ENCODE data around the gene SSH2. TPM values are rescaled to one million over a fixed set of nuclear protein-coding genes. Genes with fewer than 3 reads are reported as not detected.

SSH2 gene
- polyA plus RNA-seq, 1 donor from 2014 or later: 16.6 TPM

DNA sequence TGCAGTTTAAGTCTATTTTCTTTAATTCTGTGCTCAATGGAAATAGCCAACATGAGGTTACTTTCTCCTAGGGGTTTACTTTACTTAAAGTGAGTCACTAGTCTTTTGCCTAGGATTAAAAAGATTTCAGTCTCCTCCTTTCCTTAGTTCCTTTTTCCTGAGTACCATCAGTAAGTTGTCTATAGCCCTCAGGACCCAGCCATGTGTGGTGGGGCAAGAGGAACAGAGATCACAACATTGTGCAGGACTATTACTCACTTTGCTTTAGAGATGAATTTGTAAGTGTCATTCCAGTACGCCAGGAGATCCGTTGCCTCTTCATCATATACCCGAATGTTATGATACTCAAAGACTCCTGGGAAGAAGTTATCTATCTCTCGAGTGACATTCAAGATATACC, 279.6 kb downstream of the SSH2 start:
- TF ChIP-seq, protein P1, sequence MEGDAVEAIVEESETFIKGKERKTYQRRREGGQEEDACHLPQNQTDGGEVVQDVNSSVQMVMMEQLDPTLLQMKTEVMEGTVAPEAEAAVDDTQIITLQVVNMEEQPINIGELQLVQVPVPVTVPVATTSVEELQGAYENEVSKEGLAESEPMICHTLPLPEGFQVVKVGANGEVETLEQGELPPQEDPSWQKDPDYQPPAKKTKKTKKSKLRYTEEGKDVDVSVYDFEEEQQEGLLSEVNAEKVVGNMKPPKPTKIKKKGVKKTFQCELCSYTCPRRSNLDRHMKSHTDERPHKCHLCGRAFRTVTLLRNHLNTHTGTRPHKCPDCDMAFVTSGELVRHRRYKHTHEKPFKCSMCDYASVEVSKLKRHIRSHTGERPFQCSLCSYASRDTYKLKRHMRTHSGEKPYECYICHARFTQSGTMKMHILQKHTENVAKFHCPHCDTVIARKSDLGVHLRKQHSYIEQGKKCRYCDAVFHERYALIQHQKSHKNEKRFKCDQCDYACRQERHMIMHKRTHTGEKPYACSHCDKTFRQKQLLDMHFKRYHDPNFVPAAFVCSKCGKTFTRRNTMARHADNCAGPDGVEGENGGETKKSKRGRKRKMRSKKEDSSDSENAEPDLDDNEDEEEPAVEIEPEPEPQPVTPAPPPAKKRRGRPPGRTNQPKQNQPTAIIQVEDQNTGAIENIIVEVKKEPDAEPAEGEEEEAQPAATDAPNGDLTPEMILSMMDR (IDR thresholded peaks at IDR 0.05; ENCODE audit: poor library complexity, severe bottlenecking): no peak
- TF ChIP-seq EZH2 (IDR thresholded peaks at IDR 0.05; ENCODE audit: borderline replicate concordance, insufficient read depth, low read length, poor library complexity, severe bottlenecking) (no peak), MXI1 (conservative IDR thresholded peaks at IDR 0.05; ENCODE audit: poor library complexity, severe bottlenecking) (no peak), RAD21 (conservative IDR thresholded peaks at IDR 0.05) (no peak), EP300 (conservative IDR thresholded peaks at IDR 0.05; ENCODE audit: poor library complexity, severe bottlenecking) (no peak), TAF1 (IDR thresholded peaks at IDR 0.05; ENCODE audit: low read depth) (no peak), SMC3 (conservative IDR thresholded peaks at IDR 0.05; ENCODE audit: poor library complexity) (no peak), POLR2AphosphoS5 (IDR thresholded peaks at IDR 0.05) (no peak)
- no peaks in the 10 kb centered on the region for H3K36me3 ChIP-seq (ENCODE audit: insufficient read depth, low read length)
- no peaks in the 10 kb centered on the region for H3K9me3 ChIP-seq (ENCODE audit: low read length)
- no peak overlapping the region for H3K27ac ChIP-seq (ENCODE audit: low read length)
- H3F3A ChIP-seq (ENCODE audit: insufficient read depth, low read length, poor library complexity, severe bottlenecking): no peaks in the 10 kb centered on the region
- no peaks in the 10 kb centered on the region for H4K20me1 ChIP-seq (ENCODE audit: insufficient read depth)
- H3K27me3 ChIP-seq (ENCODE audit: insufficient read depth, low read depth, low read length): no peaks in the 10 kb centered on the region
- no peak overlapping the region for H3K4me2 ChIP-seq (ENCODE audit: low read length)
- no peaks in the 10 kb centered on the region for H3K79me2 ChIP-seq (replicated peaks; ENCODE audit: insufficient read depth, low read length)
- H3K9me2 ChIP-seq (ENCODE audit: insufficient read depth, low read length): no peaks in the 10 kb centered on the region
- H3K4me3 ChIP-seq (ENCODE audit: low read length): no peak overlapping the region
- no peak overlapping the region for H3K9ac ChIP-seq (ENCODE audit: low read length)
- H2AFZ ChIP-seq (ENCODE audit: low read depth, low read length): no peak overlapping the region

DNA sequence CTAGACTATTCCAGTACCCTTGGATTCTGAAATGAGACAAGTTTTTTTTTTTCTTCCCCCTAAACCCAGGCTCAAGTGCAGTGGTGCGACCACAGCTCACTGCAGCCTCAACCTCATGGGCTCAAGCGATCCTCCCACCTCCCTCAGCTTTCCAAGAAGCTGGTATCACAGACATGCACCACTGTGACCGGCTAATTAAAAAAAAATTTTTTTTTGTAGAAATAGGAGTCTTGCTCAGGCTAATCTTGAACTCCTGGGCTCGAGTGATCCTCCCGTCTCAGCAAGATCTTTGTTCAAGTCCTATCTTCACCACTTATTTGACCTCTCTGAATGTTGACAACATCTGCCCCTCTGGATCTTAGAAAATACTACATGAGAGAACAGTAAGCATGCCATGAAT, 280.7 kb downstream of the SSH2 start:
- H3K79me2 ChIP-seq (replicated peaks; ENCODE audit: insufficient read depth, low read length): no peaks in the 10 kb centered on the region
- H3K9me3 ChIP-seq (ENCODE audit: low read length): no peaks in the 10 kb centered on the region
- H3F3A ChIP-seq (ENCODE audit: insufficient read depth, low read length, poor library complexity, severe bottlenecking): no peaks in the 10 kb centered on the region
- H3K9ac ChIP-seq (ENCODE audit: low read length): no peak overlapping the region
- H3K36me3 ChIP-seq (ENCODE audit: insufficient read depth, low read length): no peaks in the 10 kb centered on the region
- no peak for TF ChIP-seq EP300 (conservative IDR thresholded peaks at IDR 0.05; ENCODE audit: poor library complexity, severe bottlenecking)
- TF ChIP-seq MXI1 (conservative IDR thresholded peaks at IDR 0.05; ENCODE audit: poor library complexity, severe bottlenecking): no peak
- TF ChIP-seq POLR2AphosphoS5 (IDR thresholded peaks at IDR 0.05): no peak
- TF ChIP-seq, protein P1 (IDR thresholded peaks at IDR 0.05; ENCODE audit: poor library complexity, severe bottlenecking): no peak
- TF ChIP-seq, protein P2, sequence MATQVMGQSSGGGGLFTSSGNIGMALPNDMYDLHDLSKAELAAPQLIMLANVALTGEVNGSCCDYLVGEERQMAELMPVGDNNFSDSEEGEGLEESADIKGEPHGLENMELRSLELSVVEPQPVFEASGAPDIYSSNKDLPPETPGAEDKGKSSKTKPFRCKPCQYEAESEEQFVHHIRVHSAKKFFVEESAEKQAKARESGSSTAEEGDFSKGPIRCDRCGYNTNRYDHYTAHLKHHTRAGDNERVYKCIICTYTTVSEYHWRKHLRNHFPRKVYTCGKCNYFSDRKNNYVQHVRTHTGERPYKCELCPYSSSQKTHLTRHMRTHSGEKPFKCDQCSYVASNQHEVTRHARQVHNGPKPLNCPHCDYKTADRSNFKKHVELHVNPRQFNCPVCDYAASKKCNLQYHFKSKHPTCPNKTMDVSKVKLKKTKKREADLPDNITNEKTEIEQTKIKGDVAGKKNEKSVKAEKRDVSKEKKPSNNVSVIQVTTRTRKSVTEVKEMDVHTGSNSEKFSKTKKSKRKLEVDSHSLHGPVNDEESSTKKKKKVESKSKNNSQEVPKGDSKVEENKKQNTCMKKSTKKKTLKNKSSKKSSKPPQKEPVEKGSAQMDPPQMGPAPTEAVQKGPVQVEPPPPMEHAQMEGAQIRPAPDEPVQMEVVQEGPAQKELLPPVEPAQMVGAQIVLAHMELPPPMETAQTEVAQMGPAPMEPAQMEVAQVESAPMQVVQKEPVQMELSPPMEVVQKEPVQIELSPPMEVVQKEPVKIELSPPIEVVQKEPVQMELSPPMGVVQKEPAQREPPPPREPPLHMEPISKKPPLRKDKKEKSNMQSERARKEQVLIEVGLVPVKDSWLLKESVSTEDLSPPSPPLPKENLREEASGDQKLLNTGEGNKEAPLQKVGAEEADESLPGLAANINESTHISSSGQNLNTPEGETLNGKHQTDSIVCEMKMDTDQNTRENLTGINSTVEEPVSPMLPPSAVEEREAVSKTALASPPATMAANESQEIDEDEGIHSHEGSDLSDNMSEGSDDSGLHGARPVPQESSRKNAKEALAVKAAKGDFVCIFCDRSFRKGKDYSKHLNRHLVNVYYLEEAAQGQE (IDR thresholded peaks at IDR 0.05; ENCODE audit: borderline replicate concordance): no peak
- TF ChIP-seq SMC3 (conservative IDR thresholded peaks at IDR 0.05; ENCODE audit: poor library complexity): no peak
- no peak for TF ChIP-seq RAD21 (conservative IDR thresholded peaks at IDR 0.05)
- H3K4me2 ChIP-seq (ENCODE audit: low read length): no peak overlapping the region
- no peaks in the 10 kb centered on the region for H3K9me2 ChIP-seq (ENCODE audit: insufficient read depth, low read length)
- H3K27ac ChIP-seq (ENCODE audit: low read length): no peak overlapping the region
- H2AFZ ChIP-seq (ENCODE audit: low read depth, low read length): no peak overlapping the region
- H3K27me3 ChIP-seq (ENCODE audit: insufficient read depth, low read depth, low read length): no peaks in the 10 kb centered on the region
- no peaks in the 10 kb centered on the region for H4K20me1 ChIP-seq (ENCODE audit: insufficient read depth)
- H3K4me3 ChIP-seq (ENCODE audit: low read length): no peak overlapping the region

All from neural cell (in vitro differentiated cells).